EL (cell line): ENCODE measurements around the gene CTLA4.

Experiments used
- DNase-seq: peaks from one replicate; pipeline ENCODE4 v3.0.0-alpha.2; 2016

The CTLA4 gene

GRCh38 chr2:203893401-203893800 is 25.8 kb downstream of the CTLA4 start:
- DNase-seq, result no peak

GRCh38 chr2:203893840-203894239 is 26.3 kb downstream of the CTLA4 start:
- DNase-seq, result no peak

GRCh38 chr2:203894262-203894661 is 26.7 kb downstream of the CTLA4 start:
- no peak for DNase-seq

- no peak for DNase-seq
Measured at GRCh38 chr2:203897544-203897943, 30.0 kb downstream of the CTLA4 start.

- no peak for DNase-seq
Measured at GRCh38 chr2:203898657-203899056, 31.1 kb downstream of the CTLA4 start.

DNA sequence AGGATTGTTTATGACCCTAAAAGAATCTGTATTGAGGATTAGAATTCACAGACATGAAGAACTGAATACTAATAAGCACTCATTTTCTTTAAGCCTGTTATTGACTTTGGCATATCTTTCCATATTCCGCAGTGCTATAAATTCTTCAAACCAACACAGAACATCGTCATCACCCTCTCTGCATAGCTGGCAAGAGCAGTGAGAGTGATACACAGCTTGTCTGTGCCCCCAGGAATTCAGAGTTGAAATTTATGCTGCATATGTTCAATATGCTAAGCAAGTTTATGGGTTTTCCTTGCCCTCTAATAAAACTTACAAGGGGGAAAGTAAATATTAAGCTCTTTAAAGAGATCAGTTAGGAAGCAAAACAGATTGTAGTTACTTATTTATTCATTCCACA is 32.7 kb downstream of the CTLA4 start:
- no peak for DNase-seq

DNA sequence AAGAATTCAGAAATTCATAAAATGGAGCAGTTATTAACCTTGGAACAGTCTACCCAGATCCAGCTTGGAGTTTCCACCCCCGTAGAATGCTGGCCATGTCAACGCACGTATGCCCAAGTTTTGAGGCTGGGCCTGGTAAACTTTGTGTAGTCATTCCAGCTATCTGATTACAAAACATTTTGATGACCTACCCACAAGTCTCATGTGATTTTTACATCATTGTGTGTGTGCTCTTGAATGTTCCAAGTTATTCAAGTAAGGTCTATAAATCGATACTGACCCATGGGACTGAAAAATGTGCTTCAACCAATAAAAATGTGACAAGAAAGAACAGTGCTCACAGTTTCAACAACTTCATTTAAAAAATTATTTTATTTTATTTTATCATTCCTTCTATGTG is 36.5 kb downstream of the CTLA4 start:
- no peak for DNase-seq

DNA sequence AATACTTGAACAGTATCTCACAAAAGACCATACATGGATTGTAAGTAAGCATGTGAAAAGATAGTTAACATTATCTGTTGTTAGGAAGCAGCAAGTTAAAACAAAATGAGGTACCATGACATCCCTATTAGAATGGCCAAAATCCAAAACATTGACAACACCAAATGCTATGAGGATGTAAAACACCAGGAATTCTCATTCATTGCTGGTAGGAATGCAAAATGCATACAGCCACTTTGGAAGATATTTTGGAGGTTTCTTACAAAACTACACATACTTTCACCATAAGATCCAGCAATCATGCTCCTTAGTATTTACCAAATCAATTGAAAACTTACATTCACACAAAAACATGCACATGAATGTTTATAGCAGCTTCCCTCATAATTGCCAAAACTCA is 38.1 kb downstream of the CTLA4 start:
- DNase-seq, result peak; percentile 10

GRCh38 chr2:203908066-203908796 is 40.7 kb downstream of the CTLA4 start:
- no peak for DNase-seq

DNA sequence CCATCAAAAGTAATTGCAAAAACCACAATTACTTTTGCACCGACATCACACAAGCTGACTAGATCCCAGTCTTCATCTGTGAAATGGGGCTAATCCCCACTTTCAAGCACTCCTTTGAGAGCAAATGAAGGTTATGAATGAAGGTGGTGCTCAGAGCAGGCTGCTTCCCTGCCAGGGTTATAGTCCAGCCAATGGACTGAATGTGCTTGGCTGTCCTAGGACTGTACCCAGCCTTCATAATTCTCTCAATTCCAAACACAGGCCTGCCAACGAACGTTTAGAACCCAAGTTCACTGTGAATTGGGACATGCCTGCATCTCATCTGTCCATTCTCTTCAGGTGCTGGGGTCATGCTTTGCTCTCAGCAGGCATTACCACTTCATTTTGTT is 41.2 kb downstream of the CTLA4 start:
- DNase-seq, result no peak

- DNase-seq, result peak; percentile 69
Measured at GRCh38 chr2:203909261-203909967, 41.8 kb downstream of the CTLA4 start.

- DNase-seq, result no peak
Measured at GRCh38 chr2:203909974-203910373, 42.4 kb downstream of the CTLA4 start.

DNA sequence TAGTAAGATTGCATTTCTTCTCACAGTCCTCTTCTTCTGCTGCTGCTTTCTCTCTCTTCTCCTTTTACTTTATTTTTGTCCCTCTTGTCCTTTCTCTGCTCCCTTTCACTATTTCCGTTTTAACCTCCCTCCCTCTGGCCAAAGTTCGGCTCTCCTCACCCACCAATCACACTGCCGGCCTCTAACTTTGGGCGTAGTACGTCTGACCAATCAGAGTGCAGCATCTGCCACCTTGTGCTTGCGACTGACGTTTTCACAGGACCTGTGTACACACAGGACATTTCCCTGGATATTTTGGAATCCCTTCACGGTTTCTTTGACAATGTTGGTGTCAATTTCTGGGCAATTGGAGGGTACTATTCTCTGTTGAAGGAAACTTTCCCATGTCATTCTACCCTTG is 46.4 kb downstream of the CTLA4 start:
- DNase-seq, result no peak

DNA sequence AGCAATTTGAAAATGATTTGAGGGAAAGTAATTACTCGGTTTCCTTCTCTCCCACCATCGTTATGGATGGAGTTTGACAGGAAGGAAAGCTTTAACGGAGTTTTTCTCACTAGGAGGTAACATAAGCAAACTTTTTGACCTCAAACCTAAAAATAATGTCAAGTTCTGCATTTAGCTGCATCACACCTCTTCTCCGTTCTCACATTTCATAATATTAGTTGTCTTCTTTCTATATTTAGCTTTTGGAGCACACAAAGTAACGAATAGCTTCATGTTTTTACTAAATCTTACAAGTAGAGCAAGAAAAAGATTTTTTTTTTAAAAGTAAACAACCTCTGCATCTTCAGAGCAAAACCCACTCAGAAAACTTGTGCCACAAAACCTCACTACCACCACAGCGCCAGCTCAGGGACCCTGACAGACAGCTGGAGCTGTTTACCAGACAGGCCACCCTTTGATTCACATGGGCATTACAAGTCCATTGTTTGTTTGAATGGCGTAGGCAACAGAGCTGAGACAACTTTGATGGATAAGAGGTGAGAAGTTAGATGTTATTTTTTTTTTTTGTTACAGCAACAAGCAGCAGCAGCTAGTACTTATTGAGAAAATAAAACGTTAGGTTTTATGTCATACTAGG is 47.1 kb downstream of the CTLA4 start:
- DNase-seq, result no peak

GRCh38 chr2:203915256-203915655 is 47.7 kb downstream of the CTLA4 start:
- DNase-seq, result no peak

GRCh38 chr2:203916756-203917155 is 49.2 kb downstream of the CTLA4 start:
- no peak for DNase-seq

GRCh38 chr2:203918264-203918663 is 50.7 kb downstream of the CTLA4 start:
- DNase-seq, result no peak

- no peak for DNase-seq
Measured at GRCh38 chr2:203918839-203919238, 51.3 kb downstream of the CTLA4 start.
